HepG2 (cell line): ENCODE data around the gene ZNF474. TPM values are rescaled to one million over a fixed set of nuclear protein-coding genes. Genes with fewer than 3 reads are reported as not detected.

ENCODE experiments used
- ATF7 ChIP-seq, 2 experiments: fragments of 450-650 bp in 1 of 2; sonication (generic) in 1 of 2; formaldehyde crosslinking in 1 of 2; IDR thresholded peaks; 2 replicates each; pipeline versions ENCODE4 v1.4.0 to v1.6.1; 2016 to 2020; ENCODE audit warnings: antibody characterized with exemption in 1 of 2, mild to moderate bottlenecking in 1 of 2, missing genetic modification reagents in 1 of 2
- CBX2 ChIP-seq, 2 experiments: fragments of 200-600 bp in 1 of 2; sonication (generic); formaldehyde crosslinking in 1 of 2; IDR thresholded peaks; 2 replicates each; pipeline versions ENCODE4 v1.7.0 to v1.8.1; 2018 to 2022; ENCODE audit warnings: low read depth in 2 of 2, low read length in 1 of 2, mild to moderate bottlenecking in 1 of 2, missing genetic modification reagents in 1 of 2
- ESRRA ChIP-seq: sonication (generic); formaldehyde crosslinking; IDR thresholded peaks from 2 replicates; pipeline ENCODE4 v1.5.1; 2020; ENCODE audit warnings: mild to moderate bottlenecking, low read depth, missing genetic modification reagents
- FOXK2 ChIP-seq: fragments of 450-650 bp; IDR thresholded peaks from 2 replicates; pipeline ENCODE4 v1.6.1; 2016
- GTF3A ChIP-seq: sonication (generic); formaldehyde crosslinking; conservative IDR thresholded peaks from 2 replicates; pipeline ENCODE4 v1.4.0; 2020; ENCODE audit warnings: mild to moderate bottlenecking, missing genetic modification reagents
- KDM1A ChIP-seq: IDR thresholded peaks from 2 replicates; pipeline ENCODE4 v1.6.1; 2016; ENCODE audit warnings: missing compliant biosample characterization
- UBTF ChIP-seq: sonication (generic); formaldehyde crosslinking; IDR thresholded peaks from 2 replicates; pipeline ENCODE4 v1.4.0; 2020; ENCODE audit warnings: mild to moderate bottlenecking, missing genetic modification reagents
- ZFP91 ChIP-seq: sonication (generic); formaldehyde crosslinking; IDR thresholded peaks from 2 replicates; pipeline ENCODE4 v1.9.0; 2022; ENCODE audit warnings: missing genetic modification reagents, mild to moderate bottlenecking, borderline replicate concordance
- ZNF672 ChIP-seq: sonication (generic); formaldehyde crosslinking; IDR thresholded peaks from 2 replicates; pipeline ENCODE4 v1.8.1; 2022; ENCODE audit warnings: missing genetic modification reagents
- polyA plus RNA-seq, 8 experiments: library from polyadenylated mRNA; depleted of rRNA in 3 of 8; stranded (reverse) in 7 of 8; unstranded in 1 of 8; fragments of >200 nt; fragmentation: Illumina TruSeq in 4 of 8; extraction: Trizol in 4 of 8; gene quantifications; 2 replicates each; pipeline versions ENCODE4 v1.2.1 to v1.2.3, GENCODE V29; 2011 to 2016; ENCODE audit warnings: low read depth in 4 of 8, missing spikeins in 1 of 8, mixed read lengths in 1 of 8; ENCODE audit not compliant: insufficient read depth in 1 of 8
- total RNA-seq, 5 experiments: library from RNA; depleted of rRNA; stranded (reverse); fragments of >200 nt; fragmentation: Illumina TruSeq; extraction: Trizol; gene quantifications; 2 replicates each; pipeline ENCODE4 v1.2.3, GENCODE V29; 2016; ENCODE audit warnings: low read depth in 1 of 5
- TF ChIP-seq, protein P1 (sequence below): sonication (generic); formaldehyde crosslinking; IDR thresholded peaks from 2 replicates; pipeline ENCODE4 v1.8.0; 2022; ENCODE audit warnings: missing genetic modification reagents, mild to moderate bottlenecking, inconsistent platforms, borderline replicate concordance

The ZNF474 gene
- total and polyA plus RNA-seq, 2 of the 13 experiments (the other 11 are each of a cell fraction or from before 2014, with no cell fraction given), result 0.07 TPM; not detected in 1

DNA sequence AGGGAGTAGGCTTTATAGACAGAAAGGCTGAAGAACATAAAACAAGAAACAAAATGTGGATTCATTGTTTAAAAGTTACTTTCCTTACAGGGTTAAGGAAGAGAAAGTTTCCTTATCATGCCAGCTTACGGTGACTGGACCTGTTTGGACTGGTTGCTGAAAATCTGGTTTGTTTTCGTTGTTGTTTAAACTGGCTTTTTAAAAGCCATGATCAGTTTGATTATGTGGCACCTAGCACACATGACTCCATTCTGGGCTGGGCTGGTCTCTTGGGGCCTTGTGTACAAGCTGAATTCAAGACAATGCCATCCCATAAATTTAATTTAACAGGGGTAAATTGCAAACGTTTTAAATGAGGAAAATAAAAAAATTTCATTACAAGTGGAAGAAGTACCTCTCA, 18.4 kb upstream of the ZNF474 start (continued):
- TF ChIP-seq UBTF (CRISPR knock-in tag) (no peak), FOXK2 (no peak), ATF7 (IDR thresholded peaks at IDR 0.05) (no peak), ATF7 (CRISPR knock-in tag; IDR thresholded peaks at IDR 0.05) (no peak), KDM1A (CRISPR knock-in tag) (no peak), ESRRA (no peak), ZFP91 (CRISPR knock-in tag) (no peak), CBX2 (IDR thresholded peaks at IDR 0.05; ENCODE audit: low read depth, low read length) (peak; percentile 81; the same call in 1 of the 2 replicates), CBX2 (CRISPR knock-in tag; IDR thresholded peaks at IDR 0.05; ENCODE audit: low read depth) (no peak), GTF3A (CRISPR knock-in tag) (no peak), ZNF672 (CRISPR knock-in tag) (no peak)
- TF ChIP-seq, protein P1, sequence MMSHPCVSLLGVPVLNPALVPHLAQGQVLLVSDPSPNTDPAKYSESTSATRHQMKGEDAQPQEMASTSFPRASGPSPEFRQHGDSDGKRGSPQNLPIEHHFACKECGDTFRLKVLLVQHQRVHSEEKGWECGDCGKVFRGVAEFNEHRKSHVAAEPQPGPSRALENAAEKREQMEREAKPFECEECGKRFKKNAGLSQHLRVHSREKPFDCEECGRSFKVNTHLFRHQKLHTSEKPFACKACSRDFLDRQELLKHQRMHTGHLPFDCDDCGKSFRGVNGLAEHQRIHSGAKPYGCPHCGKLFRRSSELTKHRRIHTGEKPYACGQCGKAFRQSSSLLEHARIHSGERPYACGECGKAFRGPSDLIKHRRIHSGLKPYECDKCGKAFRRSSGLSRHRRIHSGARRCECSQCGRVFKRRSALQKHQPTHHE, result no peak
